Fibroblast of lung (primary cell): ENCODE data around the gene PDAP1. TPM values are rescaled to one million over a fixed set of nuclear protein-coding genes. Genes with fewer than 3 reads are reported as not detected.
"Not testable (repeated sequence)": the region's sequence is repeated elsewhere in the genome, so short reads cannot be mapped to it uniquely, and the experiment has no call there.

ENCODE experiments used
- DNase-seq, 2 donors: peaks; one replicate each; pipeline versions ENCODE4 v3.0.0 to v3.0.0-alpha.2; 2010; ENCODE audit warnings: low read depth in 2 of 2
- H2AFZ ChIP-seq: 2 replicates; pipeline ENCODE4 v1.5.1; 2012; ENCODE audit warnings: low read length, control low read depth, inconsistent platforms
- H3K27ac ChIP-seq: 2 replicates; pipeline ENCODE4 v1.5.1; 2011; ENCODE audit warnings: low read length, control low read depth; ENCODE audit not compliant: insufficient read depth
- H3K27me3 ChIP-seq: 2 replicates; pipeline ENCODE4 v1.5.1; 2011; ENCODE audit warnings: mild to moderate bottlenecking, low read length; ENCODE audit not compliant: control insufficient read depth, insufficient read depth
- H3K36me3 ChIP-seq: 2 replicates; pipeline ENCODE4 v1.5.1; 2011; ENCODE audit warnings: low read length; ENCODE audit not compliant: control insufficient read depth, insufficient read depth
- H3K4me1 ChIP-seq: 2 replicates; pipeline ENCODE4 v1.5.1; 2011; ENCODE audit warnings: low read length; ENCODE audit not compliant: control insufficient read depth, insufficient read depth; ENCODE audit errors: extremely low read depth
- H3K4me2 ChIP-seq: 2 replicates; pipeline ENCODE4 v1.5.1; 2011; ENCODE audit warnings: low read length, control low read depth; ENCODE audit not compliant: insufficient read depth; ENCODE audit errors: extremely low read depth
- H3K4me3 ChIP-seq, 4 experiments: fragments of 200-600 bp in 1 of 4; sonication (generic) in 1 of 4; replicated peaks in 1 of 4; 2 replicates each; pipeline ENCODE4 v1.5.1; 2011 to 2016; ENCODE audit warnings: low read length in 4 of 4, low read depth in 3 of 4, mild to moderate bottlenecking in 3 of 4, control low read depth in 2 of 4, inconsistent platforms in 1 of 4, mixed read lengths in 1 of 4; ENCODE audit not compliant: insufficient read depth in 1 of 4; ENCODE audit errors: control extremely low read depth in 1 of 4
- H3K79me2 ChIP-seq: 2 replicates; pipeline ENCODE4 v1.5.1; 2012; ENCODE audit warnings: mild to moderate bottlenecking, low read length, inconsistent platforms; ENCODE audit not compliant: control insufficient read depth, insufficient read depth
- H3K9ac ChIP-seq: 2 replicates; pipeline ENCODE4 v1.5.1; 2011; ENCODE audit warnings: mild to moderate bottlenecking, low read length, control low read depth; ENCODE audit not compliant: insufficient read depth
- H3K9me3 ChIP-seq: 2 replicates; pipeline ENCODE4 v1.5.1; 2012; ENCODE audit warnings: low read depth, low read length; ENCODE audit not compliant: control insufficient read depth, insufficient read depth
- H4K20me1 ChIP-seq: 2 replicates; pipeline ENCODE4 v1.5.1; 2011; ENCODE audit warnings: low read length; ENCODE audit not compliant: control insufficient read depth, insufficient read depth; ENCODE audit errors: extremely low read depth
- CTCF ChIP-seq, 2 donors: IDR thresholded peaks in 1 of 2; conservative IDR thresholded peaks in 1 of 2; 1 replicate in 1 of 2; 2 replicates in 1 of 2; pipeline ENCODE4 v1.5.1; 2011 to 2012; ENCODE audit warnings: low read length in 2 of 2, control low read depth in 1 of 2, inconsistent platforms in 1 of 2, low read depth in 1 of 2, mild to moderate bottlenecking in 1 of 2
- EZH2 ChIP-seq: IDR thresholded peaks from 2 replicates; pipeline ENCODE4 v1.5.1; 2012; ENCODE audit warnings: low read length, control low read depth, mild to moderate bottlenecking; ENCODE audit errors: missing control alignments
- polyA plus RNA-seq, 2 donors: library from polyadenylated mRNA; depleted of rRNA in 1 of 2; stranded (reverse) in 1 of 2; unstranded in 1 of 2; fragments of >200 nt; gene quantifications; 2 replicates each; pipeline ENCODE4 v1.2.1, GENCODE V29; 2011 to 2012; ENCODE audit warnings: missing spikeins in 1 of 2
- total RNA-seq: library from RNA; depleted of rRNA; stranded (reverse); fragments of >200 nt; gene quantifications from 2 replicates; pipeline ENCODE4 v1.2.1, GENCODE V29; 2014

PDAP1 gene
- total and polyA plus RNA-seq, 2 donors (not counting 1 experiment from before 2014, with no cell fraction given): 29.6 to 105 TPM

- H3K4me1 ChIP-seq: no peaks in the 10 kb centered on the region
- H3K4me3 ChIP-seq: no peak overlapping the region
- H3K4me2 ChIP-seq: no peak overlapping the region
- H4K20me1 ChIP-seq: no peaks in the 10 kb centered on the region
- H3K9me3 ChIP-seq: no peaks in the 10 kb centered on the region
- peaks cover 16% of the 10 kb centered on the region for H3K36me3 ChIP-seq
- no peaks in the 10 kb centered on the region for H3K27me3 ChIP-seq
- DNase-seq: no peak
- H3K27ac ChIP-seq: no peak overlapping the region
- no peak for TF ChIP-seq EZH2
- H3K9ac ChIP-seq: no peak overlapping the region
- no peak overlapping the region for H2AFZ ChIP-seq
- no peaks in the 10 kb centered on the region for H3K79me2 ChIP-seq
These were observed 53.3 kb downstream of the PDAP1 start for GRCh38 chr7:99355098-99355497.

DNA sequence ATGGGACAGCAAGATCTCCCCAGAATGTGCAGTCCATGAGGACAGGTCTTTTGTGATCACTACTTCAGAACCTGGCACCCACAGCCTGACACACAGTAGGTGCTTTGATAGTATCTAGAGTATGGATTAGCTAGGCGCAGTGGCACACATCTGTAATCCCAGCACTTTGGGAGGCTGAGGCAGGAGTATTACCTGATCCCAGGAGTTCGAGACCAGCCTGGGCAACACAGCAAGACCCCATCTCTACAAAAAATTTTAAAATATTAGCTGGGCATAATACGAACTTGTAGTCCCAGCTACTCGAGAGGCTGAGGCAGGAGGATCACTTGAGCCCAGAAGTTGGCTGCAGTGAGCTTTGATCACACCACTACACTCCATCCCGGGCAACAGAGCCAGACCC lies 56.1 kb downstream of the PDAP1 start:
- Histone ChIP-seq H3K9me3 (no peaks in the 10 kb centered on the region), H3K27me3 (no peaks in the 10 kb centered on the region), H3K4me3 (no peak overlapping the region), H2AFZ (no peak overlapping the region), H3K9ac (no peak overlapping the region), H3K4me2 (no peak overlapping the region), H3K36me3 (peaks cover 22% of the 10 kb centered on the region), H3K79me2 (no peaks in the 10 kb centered on the region), H3K4me1 (no peaks in the 10 kb centered on the region), H3K27ac (no peak overlapping the region), H4K20me1 (no peaks in the 10 kb centered on the region)
- no peak for TF ChIP-seq EZH2
- TF ChIP-seq CTCF (conservative IDR thresholded peaks at IDR 0.05 in 1 of 2, IDR thresholded peaks at IDR 0.05 in 1 of 2; ENCODE audit: low read depth in 1 of 2, low read length in 2 of 2): no peak
- no peak for DNase-seq

DNA sequence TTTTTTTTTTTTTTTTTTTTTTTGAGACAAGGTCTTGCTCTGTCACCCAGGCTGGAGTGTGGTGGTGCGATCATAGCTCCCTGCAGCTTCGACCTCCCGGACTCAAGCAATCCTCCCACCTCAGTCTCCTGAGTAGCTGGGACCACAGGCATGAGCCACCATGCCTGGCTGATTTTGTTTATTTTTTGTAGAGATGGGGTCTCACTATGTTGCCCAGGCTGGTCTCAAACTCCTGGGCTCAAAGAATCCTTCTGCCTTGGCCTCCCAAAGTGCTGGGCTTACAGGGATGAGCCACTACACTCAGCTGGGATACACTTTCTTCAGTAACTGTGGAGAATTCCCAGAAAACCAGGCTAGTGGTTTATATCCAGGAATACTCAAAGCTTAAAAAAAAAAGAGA lies 57.8 kb downstream of the PDAP1 start:
- not testable (repeated sequence) for H3K79me2 ChIP-seq
- H3K36me3 ChIP-seq: peaks cover 22% of the 10 kb centered on the region

More for the DNA sequence above, 57.8 kb downstream of the PDAP1 start:
- H3K27ac ChIP-seq, DNase-seq, H2AFZ ChIP-seq, H4K20me1 ChIP-seq, H3K27me3 ChIP-seq, H3K4me1 ChIP-seq, H3K9me3 ChIP-seq, H3K9ac ChIP-seq, H3K4me3 ChIP-seq, H3K4me2 ChIP-seq: not testable (repeated sequence)

Other genes starting within 250 kb of the PDAP1 start
- gene KPNA7, start 200.5 kb downstream of the PDAP1 start, total RNA-seq: not detected in 2 replicates
- gene KPNA7, start 200.5 kb downstream of the PDAP1 start, polyA plus RNA-seq: not detected in 2 replicates
- not detected in 2 replicates for gene MYH16, start 135.8 kb downstream of the PDAP1 start, total RNA-seq
- not detected in 2 replicates for gene MYH16, start 135.8 kb downstream of the PDAP1 start, polyA plus RNA-seq
- 162 and 226 TPM in 2 replicates for gene ARPC1A, start 82.7 kb downstream of the PDAP1 start, total RNA-seq
- gene ARPC1A, start 82.7 kb downstream of the PDAP1 start, polyA plus RNA-seq: 184 and 279 TPM in 2 replicates
- 241 and 394 TPM in 2 replicates for gene ARPC1B, start 33.9 kb downstream of the PDAP1 start, total RNA-seq
- 245 and 408 TPM in 2 replicates for gene ARPC1B, start 33.9 kb downstream of the PDAP1 start, polyA plus RNA-seq
- gene BUD31, start 372 bp upstream of the PDAP1 start, total RNA-seq: 114 and 129 TPM in 2 replicates
- 83.4 and 94.8 TPM in 2 replicates for gene BUD31, start 372 bp upstream of the PDAP1 start, polyA plus RNA-seq
- 7.2 and 8.1 TPM in 2 replicates for gene PTCD1, start 30.2 kb upstream of the PDAP1 start, total RNA-seq
- gene PTCD1, start 30.2 kb upstream of the PDAP1 start, polyA plus RNA-seq: 2.3 and 2.6 TPM in 2 replicates
- gene CPSF4, start 30.3 kb upstream of the PDAP1 start, total RNA-seq: 38.0 and 44.9 TPM in 2 replicates
- 17.3 and 21.9 TPM in 2 replicates for gene CPSF4, start 30.3 kb upstream of the PDAP1 start, polyA plus RNA-seq
- gene ATP5MF, start 57.6 kb upstream of the PDAP1 start, total RNA-seq: 269 and 296 TPM in 2 replicates
- 2,326 and 2,573 TPM in 2 replicates for gene ATP5MF, start 57.6 kb upstream of the PDAP1 start, polyA plus RNA-seq
- gene ZNF789, start 64.3 kb upstream of the PDAP1 start, total RNA-seq: 2.3 and 4.8 TPM in 2 replicates
- 5.5 and 8.7 TPM in 2 replicates for gene ZNF789, start 64.3 kb upstream of the PDAP1 start, polyA plus RNA-seq
- 20.1 and 22.1 TPM in 2 replicates for gene ZNF394, start 91.7 kb upstream of the PDAP1 start, total RNA-seq
- gene ZNF394, start 91.7 kb upstream of the PDAP1 start, polyA plus RNA-seq: 9.1 and 9.5 TPM in 2 replicates
- 13.6 and 17.5 TPM in 2 replicates for gene ZKSCAN5, start 96.1 kb upstream of the PDAP1 start, total RNA-seq
- 9.6 and 10.4 TPM in 2 replicates for gene ZKSCAN5, start 96.1 kb upstream of the PDAP1 start, polyA plus RNA-seq
- 8.2 and 9.7 TPM in 2 replicates for gene FAM200A, start 143.5 kb upstream of the PDAP1 start, total RNA-seq
- gene FAM200A, start 143.5 kb upstream of the PDAP1 start, polyA plus RNA-seq: 8.8 and 9.0 TPM in 2 replicates
- gene ZNF655, start 150.0 kb upstream of the PDAP1 start, total RNA-seq: 70.1 and 92.6 TPM in 2 replicates
- gene ZNF655, start 150.0 kb upstream of the PDAP1 start, polyA plus RNA-seq: 59.5 and 60.4 TPM in 2 replicates
- 0.51 and 1.2 TPM in 2 replicates for gene TMEM225B, start 189.7 kb upstream of the PDAP1 start, total RNA-seq
- gene TMEM225B, start 189.7 kb upstream of the PDAP1 start, polyA plus RNA-seq: 0.60 and 1.3 TPM in 2 replicates
- 10.2 and 10.5 TPM in 2 replicates for gene ZSCAN25, start 208.3 kb upstream of the PDAP1 start, total RNA-seq
- 5.4 and 5.7 TPM in 2 replicates for gene ZSCAN25, start 208.3 kb upstream of the PDAP1 start, polyA plus RNA-seq